Inferior parietal cortex (tissue), 1 donor: ENCODE results near the gene GNPTG.

Source experiments
- DNase-seq: peaks from one replicate; pipeline ENCODE4 v3.0.0-alpha.2; 2016; ENCODE audit errors: extremely low spot score

GNPTG gene

DNA sequence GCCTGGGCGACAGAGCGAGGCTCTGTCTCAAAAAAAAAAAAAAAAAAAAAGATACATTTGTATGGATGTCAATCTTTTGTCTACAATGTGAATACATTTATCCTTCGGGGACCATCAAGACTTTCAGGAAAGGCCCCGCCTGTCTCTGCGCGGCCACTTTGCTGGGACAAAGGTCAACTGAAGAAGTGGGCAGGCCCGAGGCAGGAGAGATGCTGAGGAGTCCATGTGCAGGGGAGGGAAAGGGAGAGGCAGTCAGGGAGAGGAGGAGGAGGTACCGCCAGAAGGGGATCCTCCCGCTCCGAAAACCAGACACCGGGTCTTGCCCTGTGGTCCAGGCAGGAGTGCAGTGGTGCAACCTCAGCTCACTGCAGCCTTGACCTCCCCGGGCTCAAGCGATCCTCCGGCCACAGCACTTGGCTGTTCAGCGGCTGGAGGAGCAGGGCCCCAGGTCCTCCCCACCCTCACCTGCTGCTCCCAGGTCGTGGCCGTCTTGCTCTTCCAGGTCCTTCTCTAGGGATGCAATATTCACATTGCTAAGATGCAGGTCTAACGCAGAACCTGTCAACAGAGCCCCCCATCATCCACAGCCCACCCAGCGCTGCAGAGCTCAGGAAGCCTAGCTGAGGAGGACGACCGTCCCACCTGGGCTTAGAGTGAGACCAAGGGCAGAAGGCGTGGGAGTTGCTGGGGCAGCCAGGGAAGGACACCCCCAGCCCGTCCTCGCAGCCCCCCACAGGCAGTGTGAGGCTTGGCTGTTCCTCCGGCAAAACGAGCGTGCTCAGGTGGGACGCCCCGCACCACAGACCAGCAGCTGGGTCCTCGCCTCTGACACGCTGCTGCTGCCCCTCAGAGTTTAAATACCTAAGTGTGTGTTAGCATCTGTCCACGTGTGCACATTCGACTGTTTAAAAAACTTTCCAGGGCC lies 19.6 kb downstream of the GNPTG start:
- DNase-seq = no peak

GRCh38 chr16:1372292-1372950 lies 20.7 kb downstream of the GNPTG start:
- DNase-seq = no peak

DNA sequence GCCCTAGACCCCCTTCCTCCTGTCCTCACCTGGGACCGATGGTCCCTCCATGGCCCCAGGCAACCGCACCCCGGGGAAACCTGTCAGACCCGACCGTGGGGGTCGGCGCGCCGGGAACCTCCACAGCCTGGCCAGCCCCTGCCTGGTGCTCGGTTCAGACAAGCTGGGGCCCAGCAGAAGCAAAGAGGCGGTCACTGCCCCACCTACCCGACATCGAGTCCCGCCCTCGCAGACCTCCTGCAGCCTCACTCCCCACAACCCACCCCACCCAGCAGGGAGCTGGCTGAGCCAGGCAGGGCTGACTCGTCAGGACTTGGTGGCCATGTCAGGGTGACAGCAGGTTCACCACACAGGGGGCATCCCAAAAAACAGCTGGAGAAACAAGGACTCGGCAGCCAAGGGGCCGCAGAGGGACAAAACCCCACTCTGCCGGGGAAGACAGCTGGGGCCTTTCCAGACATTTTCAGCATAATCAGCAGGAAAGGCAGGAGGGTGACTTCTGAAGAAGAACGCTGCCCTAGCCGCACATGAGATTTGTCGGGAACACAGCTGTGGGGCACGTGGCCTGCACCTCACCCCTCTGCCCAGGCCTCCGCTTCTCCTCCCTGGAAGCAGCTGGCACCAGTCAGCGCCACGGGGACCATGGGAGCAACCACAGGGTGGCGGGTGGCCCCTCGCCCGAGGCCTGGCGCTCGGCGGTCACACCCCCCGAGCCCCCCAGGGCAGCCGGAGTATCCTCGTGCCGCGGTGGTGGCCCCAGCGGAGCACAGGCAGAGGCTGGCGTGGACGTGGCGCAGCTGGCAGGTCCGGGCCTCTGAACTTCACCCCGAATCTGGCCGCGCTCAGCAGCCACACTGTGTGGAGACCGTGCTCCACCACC lies 22.9 kb downstream of the GNPTG start:
- DNase-seq = no peak

- no peak for DNase-seq
Measured at GRCh38 chr16:1375298-1375640, 23.5 kb downstream of the GNPTG start.

DNA sequence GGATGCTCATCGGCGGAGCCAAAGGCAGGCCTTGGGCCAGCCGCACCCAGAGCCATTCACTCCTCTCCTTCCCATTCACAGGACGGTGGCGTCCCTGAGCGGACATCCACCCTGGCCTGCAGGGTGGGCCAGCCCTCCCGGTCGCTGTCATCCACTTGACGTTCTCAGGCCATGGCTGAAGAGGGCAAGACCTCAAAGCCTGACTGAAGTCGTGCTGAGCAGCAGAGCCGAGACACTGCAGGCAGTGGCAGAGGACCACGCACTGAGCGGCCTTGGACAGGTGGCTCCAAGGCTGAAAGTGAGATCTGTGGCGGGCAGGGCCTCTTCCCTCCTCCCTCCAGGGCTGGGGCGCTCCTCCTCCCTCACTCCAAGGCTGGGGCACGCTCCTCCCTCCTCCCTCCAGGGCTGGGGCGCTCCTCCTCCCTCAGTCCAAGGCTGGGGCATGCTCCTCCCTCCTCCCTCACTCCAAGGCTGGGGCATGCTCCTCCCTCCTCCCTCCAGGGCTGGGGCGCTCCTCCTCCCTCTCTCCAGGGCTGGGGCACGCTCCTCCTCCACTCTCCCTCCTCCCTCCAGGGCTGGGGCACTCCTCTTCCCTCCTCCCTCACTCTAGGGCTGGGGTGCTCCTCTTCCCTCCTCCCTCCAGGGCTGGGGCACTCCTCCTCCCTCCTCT lies 24.1 kb downstream of the GNPTG start:
- DNase-seq = no peak

GRCh38 chr16:1377406-1378010 lies 25.8 kb downstream of the GNPTG start:
- no peak for DNase-seq

DNA sequence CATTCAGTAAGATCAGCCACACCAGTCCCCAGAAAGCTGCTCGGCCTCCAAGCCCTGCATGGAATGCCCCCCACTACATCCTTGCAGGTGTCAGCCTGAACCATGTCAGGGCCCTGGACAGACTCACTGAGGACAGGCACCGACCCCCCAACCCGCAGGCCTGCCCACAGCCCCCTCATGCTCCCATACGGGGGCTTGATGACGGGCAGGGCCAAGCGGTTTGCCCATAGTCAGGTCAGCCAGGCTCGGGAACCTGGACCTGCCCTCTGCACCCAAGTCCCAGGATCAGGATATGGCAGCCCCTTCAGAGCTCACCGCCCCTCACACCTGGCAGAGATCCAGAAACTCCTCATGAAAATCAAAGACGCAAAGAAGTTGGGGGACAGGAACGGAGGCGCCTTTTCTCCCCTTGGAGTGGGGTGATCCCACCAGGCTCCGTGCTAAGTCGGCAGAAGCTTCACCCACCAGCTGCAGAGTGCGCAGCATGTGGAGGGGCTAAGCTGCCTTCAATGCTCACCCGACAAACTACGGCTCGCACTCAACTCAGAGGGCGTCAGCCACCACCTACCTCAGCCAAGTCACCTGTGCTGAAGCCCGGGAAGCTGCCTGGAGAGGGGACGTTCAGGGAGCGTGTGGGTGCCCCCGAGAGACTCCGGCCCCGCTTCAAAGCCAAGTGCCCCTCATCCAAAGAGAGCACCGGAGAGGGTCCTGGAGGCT lies 26.5 kb downstream of the GNPTG start:
- no peak for DNase-seq

DNA sequence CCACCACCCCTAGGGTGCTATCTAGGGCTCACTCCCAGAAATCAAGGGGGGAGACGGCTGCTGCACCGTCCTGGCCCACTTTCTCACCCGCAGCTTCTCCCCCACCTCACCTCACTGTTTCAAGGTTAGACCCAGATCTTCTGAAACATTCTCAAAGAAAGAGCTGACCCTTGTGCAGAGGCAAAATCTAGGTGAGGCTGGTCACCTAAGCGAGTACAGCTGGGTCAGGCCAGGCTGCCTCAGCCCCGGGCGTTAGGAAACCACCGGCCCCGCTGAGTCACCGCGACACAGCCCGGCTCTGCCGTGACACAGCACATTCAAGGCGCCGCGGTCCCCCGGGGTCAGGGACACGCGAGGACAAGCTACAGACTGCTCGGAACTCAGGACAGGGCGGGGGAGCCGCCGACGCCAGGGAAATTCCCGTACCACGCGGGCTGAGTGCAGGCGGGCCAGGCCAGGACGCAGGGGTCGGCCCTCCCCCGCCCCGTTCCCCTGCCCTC lies 27.1 kb downstream of the GNPTG start:
- DNase-seq = no peak

DNA sequence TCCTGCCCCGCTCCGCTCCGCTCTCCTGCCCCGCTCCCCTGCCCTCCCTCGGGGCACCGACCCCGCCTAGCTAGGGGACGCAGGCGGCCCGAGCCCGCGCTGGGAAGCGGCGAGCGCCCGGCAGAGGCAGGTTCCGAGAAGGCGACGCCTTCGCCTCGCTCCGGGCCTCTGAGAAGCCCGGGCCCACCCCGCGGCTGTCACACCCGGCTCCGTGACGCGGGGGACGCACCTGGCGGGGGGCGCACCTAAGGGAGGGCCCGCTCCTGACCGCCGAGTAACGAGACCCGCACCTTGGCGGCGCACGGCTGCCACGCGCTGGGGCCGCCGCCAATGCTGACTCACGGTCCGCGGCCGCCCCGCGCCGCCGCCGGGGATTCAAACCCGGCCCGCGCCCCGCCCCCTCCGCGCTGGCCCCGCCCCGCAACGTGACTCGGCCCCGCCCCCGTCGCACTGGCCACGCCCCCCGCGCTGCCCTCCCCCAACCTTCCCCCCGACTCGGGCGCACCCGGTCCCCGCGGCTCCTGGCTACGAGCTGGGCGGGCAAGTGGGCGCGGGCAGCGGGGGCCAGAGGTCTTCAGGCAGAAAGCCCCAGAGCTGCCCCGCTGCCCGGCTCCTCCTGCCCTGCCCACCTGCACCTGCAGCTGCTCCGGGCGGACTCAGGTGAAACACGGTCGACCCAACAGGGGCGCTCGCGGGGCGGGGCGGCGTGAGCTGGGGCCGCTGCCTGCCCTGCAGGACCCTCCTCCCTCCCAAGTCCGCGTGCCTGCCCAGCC lies 27.8 kb downstream of the GNPTG start:
- no peak for DNase-seq

DNA sequence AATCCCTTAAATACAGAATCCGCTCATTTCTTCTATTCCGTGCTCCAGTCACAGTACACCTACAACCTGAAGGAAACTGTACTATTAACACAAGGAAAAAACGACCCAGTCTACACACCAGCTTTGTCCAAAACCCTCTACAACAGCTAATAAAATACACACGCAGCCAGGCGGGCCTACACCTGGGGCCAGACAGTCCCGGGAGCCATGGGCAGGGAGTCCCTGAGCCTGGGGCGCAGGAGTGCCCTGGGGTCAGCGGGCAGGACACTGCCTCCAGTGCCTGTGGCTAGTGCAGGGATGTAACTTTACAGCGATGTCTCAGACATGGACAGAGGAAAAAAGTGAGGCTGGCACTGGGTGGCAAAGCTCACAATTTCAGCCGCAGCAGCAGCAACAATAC lies 28.5 kb downstream of the GNPTG start:
- no peak for DNase-seq

DNA sequence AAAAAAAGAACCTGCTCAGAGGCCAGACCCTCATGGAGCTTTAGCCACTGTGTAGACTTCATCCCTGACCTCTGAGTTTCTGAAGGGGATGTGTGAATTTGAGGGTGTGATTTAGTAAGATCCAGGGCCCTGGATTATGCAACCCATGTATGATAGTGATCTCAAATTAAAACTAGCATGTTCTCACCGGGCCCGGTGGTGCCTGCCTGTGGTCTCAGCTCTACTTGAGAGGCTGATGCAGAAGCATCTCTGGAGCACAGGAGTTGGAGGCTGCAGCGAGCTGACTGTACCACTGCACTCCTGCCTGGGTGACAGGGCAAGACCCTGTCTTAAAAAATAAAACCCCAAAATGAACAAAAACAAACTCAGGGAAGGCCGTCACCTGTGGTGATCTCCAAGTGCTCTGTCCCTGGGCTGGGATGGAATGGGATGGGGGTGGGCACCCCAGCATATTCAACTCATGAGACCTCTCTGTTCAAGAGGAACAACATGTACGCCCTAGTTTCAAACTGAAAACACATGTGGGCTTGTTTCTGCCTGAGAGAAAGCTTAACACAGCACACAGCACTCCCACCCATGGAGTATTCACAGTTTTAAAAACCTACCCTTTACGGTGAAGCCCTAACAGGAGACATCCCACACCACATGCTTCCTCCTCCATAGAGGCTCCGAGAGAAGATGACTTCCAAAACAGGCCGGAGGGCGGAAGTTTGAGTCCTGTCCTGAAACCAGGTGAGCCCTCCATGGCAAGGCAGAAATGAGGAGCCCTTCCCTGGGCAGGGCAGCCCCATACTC lies 30.1 kb downstream of the GNPTG start:
- DNase-seq = no peak

- DNase-seq = no peak
Measured at GRCh38 chr16:1383556-1383955, 31.8 kb downstream of the GNPTG start.

GRCh38 chr16:1385232-1385631 lies 33.5 kb downstream of the GNPTG start:
- DNase-seq = no peak

DNA sequence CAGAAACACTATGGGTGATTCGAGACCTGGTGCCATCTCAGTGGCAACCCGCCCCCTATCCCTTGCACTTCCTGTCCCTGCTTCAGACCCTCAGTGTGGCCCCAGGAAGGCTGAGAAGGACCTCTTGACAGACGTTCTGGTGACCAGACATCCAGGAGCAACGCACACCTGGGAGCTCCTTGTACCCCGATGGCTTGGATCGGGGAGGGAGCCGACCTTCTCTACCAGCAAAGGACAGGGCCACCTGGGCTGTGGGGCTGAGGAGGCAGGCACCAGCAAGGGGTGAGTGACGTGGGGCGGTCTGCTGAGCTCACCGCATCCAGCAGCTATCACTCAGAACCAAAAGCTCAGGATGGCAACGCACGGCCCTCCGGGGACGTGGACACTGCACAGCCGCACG lies 35.6 kb downstream of the GNPTG start:
- no peak for DNase-seq

- no peak for DNase-seq
Measured at GRCh38 chr16:1389762-1390161, 38.0 kb downstream of the GNPTG start.

DNA sequence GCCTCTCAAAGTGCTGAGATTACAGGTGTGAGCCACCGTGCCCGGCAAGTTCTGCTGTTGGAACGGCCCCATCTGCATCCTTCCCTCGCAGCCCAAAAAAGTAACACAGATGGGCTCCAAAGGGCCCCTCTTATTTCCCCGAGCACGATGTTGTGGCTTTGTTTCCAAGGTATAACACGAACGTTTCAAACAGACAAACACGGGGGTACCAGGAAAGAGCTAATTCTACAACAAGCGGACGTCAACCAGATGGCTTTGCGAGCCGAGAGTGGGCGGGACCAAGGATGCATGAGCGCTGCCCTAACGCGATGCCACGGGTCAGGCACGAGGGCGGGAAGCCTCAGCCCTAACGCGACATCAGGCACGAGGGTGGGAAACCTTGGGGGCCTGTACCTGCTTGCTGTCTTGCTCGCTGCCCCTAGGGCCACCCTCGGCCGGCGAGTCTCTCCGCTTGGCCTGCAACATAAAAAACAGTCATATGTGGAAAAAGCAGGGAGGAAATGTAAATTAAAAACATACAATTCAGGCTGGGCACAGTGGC lies 38.6 kb downstream of the GNPTG start:
- no peak for DNase-seq

DNA sequence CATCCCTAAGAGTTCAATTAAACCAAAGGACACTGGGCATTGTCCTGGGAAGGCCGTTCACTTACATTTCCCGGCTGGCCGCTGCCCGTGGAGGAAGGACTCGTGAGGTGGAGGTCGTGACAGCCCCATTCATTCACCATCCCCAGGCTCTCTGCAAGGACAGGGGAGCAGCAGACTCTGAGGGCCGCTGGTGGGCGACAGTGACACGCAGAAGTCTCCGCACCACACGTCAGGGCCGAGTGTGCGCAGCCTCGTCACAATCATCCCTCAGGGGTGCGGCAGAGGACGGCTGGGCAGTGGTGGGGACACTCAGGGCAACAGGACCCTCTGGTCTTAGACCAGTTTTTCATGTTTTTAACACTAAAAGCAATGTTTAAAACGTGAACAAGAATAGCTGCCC lies 41.1 kb downstream of the GNPTG start:
- DNase-seq = no peak

DNA sequence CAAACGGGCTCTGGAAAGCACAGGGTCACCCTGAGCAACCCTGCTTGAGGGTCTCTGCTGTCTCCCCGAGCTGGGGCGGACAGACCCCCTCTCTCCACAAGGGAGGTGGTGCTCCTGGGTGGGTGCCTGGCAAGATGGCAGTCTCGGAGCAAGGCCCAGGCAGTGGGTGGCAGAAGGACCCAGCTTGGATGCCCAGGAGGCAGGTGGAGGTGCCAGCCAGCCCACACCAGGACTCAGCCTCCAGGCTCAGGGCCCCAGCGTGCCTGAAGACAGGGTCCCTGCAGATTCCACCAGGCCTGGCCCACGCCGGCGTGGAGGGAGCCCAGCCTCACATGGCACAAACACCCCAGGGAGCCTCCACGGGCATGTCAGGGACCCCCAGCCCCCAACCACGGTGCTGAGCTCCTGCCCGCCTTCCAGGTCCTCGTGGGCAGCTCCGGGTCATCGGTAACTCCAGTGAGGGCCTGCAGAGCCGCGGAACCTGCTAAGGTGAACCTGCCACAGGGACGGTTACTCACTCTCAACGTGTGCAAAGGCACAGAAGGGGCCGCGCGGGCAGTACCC lies 42.0 kb downstream of the GNPTG start:
- DNase-seq = no peak
